Measurements from ENCODE around the gene TMEM202.
"Not testable (repeated sequence)": the region's sequence is repeated elsewhere in the genome, so short reads cannot be mapped to it uniquely, and the experiment has no call there.

The TMEM202 gene

GRCh38 chr15:72389231-72389630 lies 8.9 kb upstream of the TMEM202 start:
- intact Hi-C loops (cut with DNase I) = no loop called here

GRCh38 chr15:72396331-72396730 lies 1.8 kb upstream of the TMEM202 start:
- DNase-seq = not testable (repeated sequence)

More at GRCh38 chr15:72389231-72389630, 8.9 kb upstream of the TMEM202 start:
- DNase-seq = no peak

GRCh38 chr15:72398648-72399047 lies 543 bp downstream of the TMEM202 start:
- intact Hi-C loops (cut with DNase I) = no loop called here
- no peak for DNase-seq

More at GRCh38 chr15:72396331-72396730, 1.8 kb upstream of the TMEM202 start:
- intact Hi-C loops (cut with DNase I) = not testable (repeated sequence)

DNA sequence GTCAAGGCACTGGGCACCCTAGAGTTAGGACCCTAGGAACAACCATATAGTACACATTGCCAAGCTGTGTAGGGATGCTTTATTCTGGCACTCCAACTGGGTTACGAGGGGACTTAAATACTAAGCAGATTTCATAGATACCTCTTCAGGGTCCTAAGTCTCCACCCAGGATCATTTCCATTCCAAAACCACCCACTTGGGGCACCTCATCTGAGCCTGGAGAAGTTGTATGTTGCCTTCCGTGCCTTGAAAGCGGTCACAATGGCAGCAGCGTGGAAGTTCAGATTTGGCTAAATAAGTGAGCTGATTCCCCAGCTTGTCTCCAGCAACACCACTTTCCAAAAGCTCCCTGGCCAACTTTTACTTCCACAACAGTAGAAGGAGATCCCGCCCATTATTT lies 4.6 kb downstream of the TMEM202 start:
- DNase-seq = no peak
- intact Hi-C loops (cut with DNase I) = no loop called here

- intact Hi-C loops (cut with DNase I) = no loop called here
Observed at GRCh38 chr15:72404356-72404755, 6.3 kb downstream of the TMEM202 start.

GRCh38 chr15:72404841-72405240 lies 6.7 kb downstream of the TMEM202 start:
- intact Hi-C loops (cut with DNase I) = no loop called here
- no peak for DNase-seq

More at GRCh38 chr15:72404356-72404755, 6.3 kb downstream of the TMEM202 start:
- DNase-seq = no peak

DNA sequence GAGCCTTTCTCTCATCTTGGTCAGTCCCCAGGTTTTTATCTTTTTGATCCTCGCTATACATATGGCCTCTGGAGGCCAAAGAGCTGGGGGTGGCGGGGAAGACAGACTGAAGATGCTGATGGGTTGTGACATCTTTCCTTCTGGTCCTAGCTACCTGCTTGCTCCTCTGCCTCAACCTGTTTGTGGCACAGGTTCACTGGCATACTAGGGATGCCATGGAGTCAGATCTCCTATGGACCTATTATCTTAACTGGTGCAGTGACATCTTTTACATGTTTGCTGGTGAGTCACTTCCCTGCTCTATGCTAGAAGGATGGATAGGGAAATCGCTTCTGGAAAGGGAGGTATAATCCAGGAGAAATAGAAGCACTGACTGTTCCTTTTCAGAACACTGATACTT lies 8.8 kb downstream of the TMEM202 start:
- intact Hi-C loops (cut with DNase I) = no loop called here
- DNase-seq = no peak

DNA sequence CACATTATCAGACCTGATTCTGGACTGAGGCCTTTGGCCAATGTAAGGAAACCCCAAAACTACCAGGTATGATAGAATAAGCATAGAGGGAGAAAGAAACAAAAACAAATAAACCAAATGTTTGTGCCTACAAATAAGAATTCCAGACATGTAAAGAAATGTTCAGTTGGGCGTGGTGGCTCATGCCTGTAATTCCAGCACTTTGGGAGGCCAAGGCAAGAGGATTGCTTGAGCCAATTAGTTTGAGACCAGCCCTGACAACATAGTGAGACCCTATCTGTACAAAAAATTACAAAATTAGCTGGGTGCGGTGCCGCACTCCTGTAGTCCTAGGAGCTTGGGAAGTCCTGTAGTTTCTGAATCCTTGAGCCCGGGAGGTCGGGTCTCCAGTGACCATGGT lies 13.0 kb downstream of the TMEM202 start:
- DNase-seq = no peak
- intact Hi-C loops (cut with DNase I) = no loop called here

- intact Hi-C loops (cut with DNase I) = no loop called here
- no peak for DNase-seq
Observed at GRCh38 chr15:72411544-72411943, 13.4 kb downstream of the TMEM202 start.

DNA sequence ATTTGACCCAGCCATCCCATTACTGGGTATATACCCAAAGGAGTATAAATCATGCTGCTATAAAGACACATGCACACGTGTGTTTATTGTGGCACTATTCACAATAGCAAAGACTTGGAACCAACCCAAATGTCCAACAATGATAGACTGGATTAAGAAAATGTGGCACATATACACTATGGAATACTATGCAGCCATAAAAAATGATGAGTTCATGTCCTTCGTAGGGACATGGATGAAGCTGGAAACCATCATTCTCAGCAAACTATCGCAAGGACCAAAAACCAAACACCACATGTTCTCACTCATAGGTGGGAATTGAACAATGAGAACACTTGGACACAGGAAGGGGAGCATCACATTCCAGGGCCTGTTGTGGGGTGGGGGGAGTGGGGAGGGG lies 15.2 kb downstream of the TMEM202 start:
- intact Hi-C loops (cut with DNase I); DNase-seq: not testable (repeated sequence)

GRCh38 chr15:72415304-72415703 lies 17.2 kb downstream of the TMEM202 start:
- intact Hi-C loops (cut with DNase I) = no loop called here
- no peak for DNase-seq

GRCh38 chr15:72419768-72420167 lies 21.7 kb downstream of the TMEM202 start:
- DNase-seq; intact Hi-C loops (cut with DNase I): not testable (repeated sequence)

DNA sequence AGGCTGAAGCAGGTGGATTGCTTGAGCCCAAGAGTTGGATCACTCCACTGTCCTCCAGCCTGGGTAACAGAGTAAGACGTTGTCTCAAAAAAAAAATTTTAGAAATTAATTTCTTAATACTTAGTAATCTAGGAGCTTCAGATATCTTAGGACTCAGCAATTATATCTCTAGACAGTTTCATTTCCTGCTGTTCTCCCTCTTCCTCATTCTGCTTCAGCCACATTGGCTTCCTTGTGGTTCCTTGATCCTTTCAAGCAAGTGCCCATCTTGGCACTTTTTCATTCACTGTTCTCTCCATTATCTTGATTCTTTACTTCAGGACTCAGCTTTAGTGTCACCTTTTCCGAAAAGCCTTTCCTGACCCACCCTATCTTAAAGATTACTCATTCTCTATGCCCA lies 22.5 kb downstream of the TMEM202 start:
- DNase-seq = no peak
- intact Hi-C loops (cut with DNase I) = no loop called here

DNA sequence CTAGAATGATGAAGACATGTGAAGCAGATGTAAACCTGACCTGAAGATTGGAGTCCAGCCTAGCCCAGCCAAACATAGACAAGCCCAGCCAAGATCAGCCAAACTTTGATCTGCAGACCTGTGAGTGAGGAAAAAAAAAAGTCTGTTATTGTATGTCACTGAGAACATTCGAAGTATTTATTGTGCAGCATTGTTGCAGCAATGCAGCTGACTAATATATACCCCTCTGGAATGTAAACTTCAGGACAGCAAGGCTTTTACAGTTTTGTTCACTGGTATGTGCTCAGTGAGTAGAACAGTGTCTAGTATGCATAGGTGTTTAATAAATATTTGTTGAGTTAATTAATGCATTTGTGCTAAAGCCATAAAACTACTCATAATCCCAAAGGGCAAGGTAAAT lies 23.4 kb downstream of the TMEM202 start:
- intact Hi-C loops (cut with DNase I) = no loop called here
- DNase-seq = no peak

- no peak for DNase-seq
- intact Hi-C loops (cut with DNase I) = no loop called here
Observed at GRCh38 chr15:72423256-72423655, 25.2 kb downstream of the TMEM202 start.

GRCh38 chr15:72426753-72427152 lies 28.6 kb downstream of the TMEM202 start:
- intact Hi-C loops (cut with DNase I) = no loop called here

GRCh38 chr15:72437650-72438316 lies 39.7 kb downstream of the TMEM202 start:
- DNase-seq = no peak
- intact Hi-C loops (cut with DNase I) = no loop called here

More at GRCh38 chr15:72426753-72427152, 28.6 kb downstream of the TMEM202 start:
- no peak for DNase-seq

DNA sequence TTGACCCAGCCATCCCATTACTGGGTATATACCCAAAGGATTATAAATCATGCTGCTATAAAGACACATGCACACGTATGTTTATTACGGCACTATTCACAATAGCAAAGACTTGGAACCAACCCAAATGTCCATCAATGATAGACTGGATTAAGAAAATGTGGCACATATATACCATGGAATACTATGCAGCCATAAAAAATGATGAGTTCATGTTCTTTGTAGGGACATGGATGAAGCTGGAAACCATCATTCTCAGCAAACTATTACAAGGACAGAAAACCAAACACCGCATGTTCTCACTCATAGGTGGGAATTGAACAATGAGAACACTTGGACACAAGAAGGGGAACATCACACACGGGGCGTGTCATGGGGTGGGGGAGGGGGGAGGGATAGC lies 44.7 kb downstream of the TMEM202 start:
- intact Hi-C loops (cut with DNase I); DNase-seq: not testable (repeated sequence)

- no peak for DNase-seq
- intact Hi-C loops (cut with DNase I) = no loop called here
Observed at GRCh38 chr15:72445426-72445825, 47.3 kb downstream of the TMEM202 start.

DNA sequence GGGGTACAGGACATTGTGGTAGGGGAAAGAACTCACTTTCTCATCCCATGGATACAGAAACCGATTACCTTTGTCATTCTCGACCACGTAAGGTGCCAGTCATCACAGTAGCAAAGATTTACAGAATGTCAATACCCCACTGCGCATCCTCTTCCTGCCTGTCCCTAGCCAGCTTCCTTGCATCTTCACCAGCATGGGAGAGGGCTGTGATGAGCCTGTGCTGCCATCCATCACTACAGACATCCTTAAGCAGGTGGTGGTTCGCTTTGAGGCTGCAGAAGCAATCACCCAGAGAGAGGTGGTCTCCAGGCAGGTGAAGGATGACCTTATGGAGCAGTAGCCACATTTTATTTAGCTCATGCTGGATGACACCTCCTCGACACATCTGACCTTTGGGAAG lies 52.7 kb downstream of the TMEM202 start:
- intact Hi-C loops (cut with DNase I) = no loop called here

DNA sequence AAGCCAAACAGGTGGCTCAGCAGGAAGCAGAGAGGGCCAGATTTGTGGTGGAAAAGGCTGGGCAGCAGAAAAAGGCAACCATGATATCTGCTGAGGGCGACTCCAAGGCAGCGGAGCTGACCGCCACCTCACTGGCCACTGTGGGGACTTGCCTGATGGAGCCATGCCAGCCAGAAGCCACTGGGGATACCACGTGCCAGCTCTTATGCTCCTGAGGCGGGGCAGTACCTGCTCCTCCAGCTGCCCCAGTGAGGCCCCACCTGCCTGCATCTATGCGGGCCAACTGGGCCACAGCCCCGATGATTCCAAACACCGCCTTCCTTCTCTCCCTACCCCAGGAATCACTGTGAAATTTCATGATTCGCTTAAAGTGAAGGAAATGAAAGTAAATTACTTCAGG lies 53.1 kb downstream of the TMEM202 start:
- no peak for DNase-seq
- intact Hi-C loops (cut with DNase I) = no loop called here

More for the DNA sequence above, 52.7 kb downstream of the TMEM202 start:
- no peak for DNase-seq

Measured in head of caudate nucleus (tissue), 42 donors.